GM21529 (cell line): ENCODE data around the gene ZMYND8.
"Not testable (repeated sequence)": the region's sequence is repeated elsewhere in the genome, so short reads cannot be mapped to it uniquely, and the experiment has no call there.

Source experiments
- ATAC-seq: cut with Tn5 transposase; IDR thresholded peaks from one replicate; pipeline ENCODE4 v1.9.1; 2021; ENCODE audit not compliant: unreplicated experiment

The ZMYND8 gene

DNA sequence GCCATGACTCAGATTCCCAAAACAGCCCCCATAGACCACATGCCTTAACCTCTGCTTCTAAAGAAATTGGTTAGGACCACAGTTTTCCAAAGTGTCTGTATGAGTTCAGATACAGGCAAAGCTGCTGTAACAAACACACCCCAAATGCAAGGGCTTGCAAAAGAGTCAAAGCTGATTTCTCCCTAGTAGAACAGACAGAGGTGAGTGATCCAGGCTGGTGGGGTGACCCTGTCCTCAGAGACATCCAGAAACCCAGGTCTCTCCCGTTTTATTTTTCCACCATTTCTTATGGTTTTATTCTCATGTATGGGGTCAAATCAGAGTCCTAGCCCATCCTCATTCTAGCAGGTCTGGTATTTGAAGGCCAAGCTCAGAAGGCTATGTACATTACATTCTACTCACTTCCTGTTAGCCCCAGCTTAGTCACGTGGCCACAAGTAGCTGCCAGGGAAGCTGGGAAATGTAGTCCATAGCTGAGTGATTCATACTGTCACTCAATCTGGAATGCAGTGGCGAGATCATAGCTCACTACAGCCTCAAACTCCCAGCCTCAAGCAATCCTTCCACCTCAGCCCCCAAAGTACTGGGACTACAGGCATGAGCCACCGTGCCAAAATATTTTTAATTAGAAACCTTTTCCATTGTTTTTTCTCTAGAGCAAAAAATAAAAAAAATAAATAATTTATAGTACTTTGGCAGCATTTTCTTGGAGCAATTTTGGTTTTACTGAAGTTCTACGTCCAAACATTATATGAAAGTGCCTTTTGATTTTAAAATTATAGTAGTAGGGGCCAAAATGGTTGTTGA lies 175.2 kb downstream of the ZMYND8 start:
- ATAC-seq = no peak

GRCh38 chr20:47179267-47179666 lies 177.2 kb downstream of the ZMYND8 start:
- ATAC-seq = no peak

- ATAC-seq = no peak
Observed at GRCh38 chr20:47178851-47179250, 177.6 kb downstream of the ZMYND8 start.

DNA sequence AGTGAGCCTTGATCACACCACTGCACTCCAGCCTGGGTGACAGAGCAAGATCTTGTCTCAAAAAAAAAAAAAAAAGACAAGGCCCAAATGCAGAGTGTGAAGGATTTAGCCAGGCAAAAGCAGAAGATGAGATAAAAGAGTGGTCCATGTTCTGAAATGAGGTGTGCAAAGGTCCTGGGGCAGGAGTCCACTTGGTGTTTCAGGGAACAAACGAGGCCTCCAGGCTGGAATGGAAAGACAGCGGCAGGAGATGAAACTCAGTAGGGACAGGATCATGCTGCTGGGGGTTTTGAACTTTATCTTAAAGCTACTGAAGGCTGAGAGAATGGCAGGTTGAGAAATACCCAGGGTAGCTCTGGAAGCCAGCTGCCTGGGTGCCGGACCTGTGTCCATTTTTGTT lies 178.2 kb downstream of the ZMYND8 start:
- ATAC-seq = no peak

GRCh38 chr20:47176217-47176616 lies 180.3 kb downstream of the ZMYND8 start:
- not testable (repeated sequence) for ATAC-seq

DNA sequence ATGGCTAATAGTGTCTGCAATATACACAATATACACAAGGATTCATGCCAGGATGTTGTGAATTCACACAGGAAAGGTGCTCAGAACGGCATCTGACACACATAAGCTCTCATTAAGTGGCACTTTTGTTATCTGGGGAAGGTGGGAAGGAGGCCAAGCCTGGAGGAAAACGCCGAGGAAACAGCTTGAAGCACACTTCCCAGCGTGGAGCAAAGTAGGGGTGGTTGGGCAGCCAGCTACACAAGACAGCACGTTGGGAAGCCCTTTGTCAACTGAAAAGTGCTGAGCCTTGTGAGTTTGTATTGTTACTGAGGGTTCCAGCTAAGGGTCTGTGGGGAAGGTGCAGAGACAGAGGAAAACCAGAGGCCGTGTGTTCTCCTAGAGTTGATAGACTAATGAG lies 181.0 kb downstream of the ZMYND8 start:
- ATAC-seq = no peak

- no peak for ATAC-seq
Observed at GRCh38 chr20:47174456-47175243, 181.8 kb downstream of the ZMYND8 start.

DNA sequence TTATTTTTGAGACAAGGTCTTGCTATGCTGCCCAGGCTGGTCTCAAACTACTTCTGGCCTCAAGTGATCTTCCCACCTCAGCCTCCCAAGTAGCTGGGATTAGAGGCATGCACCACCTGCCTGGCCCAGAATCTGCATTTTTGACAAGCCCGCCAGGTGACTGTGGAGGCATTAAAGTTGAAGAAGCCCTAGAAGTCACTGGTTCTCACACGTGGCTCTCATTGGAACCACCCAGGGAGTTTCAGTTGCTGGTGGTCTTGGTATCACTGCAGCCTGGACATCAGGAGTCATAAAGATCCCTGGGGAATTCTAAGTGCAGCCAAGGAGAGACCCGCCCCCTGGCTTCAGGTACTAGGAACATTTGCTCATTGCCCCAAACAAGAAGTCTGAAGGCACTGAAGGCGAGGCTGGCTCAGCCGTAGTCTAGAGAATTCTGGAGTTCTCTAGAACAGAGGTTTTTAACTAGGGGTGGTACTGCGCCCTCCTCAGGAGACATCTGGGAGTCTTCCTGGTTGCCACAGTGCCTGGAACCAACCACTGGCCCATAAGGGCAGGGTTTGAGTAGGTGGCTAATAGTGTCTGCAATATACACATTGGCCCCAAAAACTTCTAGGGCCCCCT lies 182.8 kb downstream of the ZMYND8 start:
- no peak for ATAC-seq

GRCh38 chr20:47172579-47172978 lies 183.9 kb downstream of the ZMYND8 start:
- ATAC-seq = no peak

- ATAC-seq = no peak
Observed at GRCh38 chr20:47167846-47168245, 188.7 kb downstream of the ZMYND8 start.

DNA sequence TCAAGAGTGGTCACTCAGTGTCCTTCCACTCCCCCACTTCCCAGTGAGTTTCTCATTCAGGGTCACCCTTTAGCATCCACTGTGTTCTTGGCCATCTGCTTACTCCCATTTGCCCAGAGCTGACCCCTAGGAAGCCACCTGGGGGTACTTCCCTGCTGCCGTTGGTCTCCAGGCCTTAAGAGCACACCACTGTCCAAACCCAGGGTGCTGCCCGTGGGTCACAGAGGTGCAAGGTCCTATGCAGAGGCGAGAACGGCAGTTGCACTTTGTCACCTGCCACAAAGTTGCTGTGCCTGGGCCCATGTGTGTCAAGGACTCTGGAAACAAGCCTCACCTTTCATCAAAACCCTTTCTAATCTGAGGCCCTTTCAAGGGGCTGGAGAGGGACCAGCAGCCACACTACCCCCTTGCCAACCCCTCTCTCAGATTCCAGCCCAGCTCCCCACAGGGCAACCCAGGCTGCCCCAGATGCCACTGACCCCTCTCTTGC lies 191.1 kb downstream of the ZMYND8 start:
- ATAC-seq = no peak

GRCh38 chr20:47164140-47164539 lies 192.4 kb downstream of the ZMYND8 start:
- no peak for ATAC-seq

DNA sequence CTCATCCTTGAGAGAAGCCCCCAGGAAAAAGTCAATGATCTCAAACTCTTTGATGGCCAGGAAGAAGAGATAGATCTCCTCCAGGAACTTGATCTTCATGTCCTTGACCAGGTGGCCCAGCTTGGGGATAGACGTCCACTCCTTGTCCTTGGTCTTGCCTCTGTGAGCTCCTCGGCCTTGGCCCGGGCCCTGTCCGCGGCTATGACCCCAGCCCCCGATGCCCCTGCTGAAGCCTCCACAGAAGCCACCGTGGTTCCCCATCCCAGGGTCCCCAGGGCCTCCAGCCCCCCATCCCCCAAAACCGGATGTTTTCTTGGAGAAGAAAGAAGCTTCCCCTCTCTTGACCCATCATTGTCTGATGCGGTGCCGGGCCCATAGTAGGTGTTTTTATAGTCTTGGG lies 195.1 kb downstream of the ZMYND8 start:
- ATAC-seq = no peak

DNA sequence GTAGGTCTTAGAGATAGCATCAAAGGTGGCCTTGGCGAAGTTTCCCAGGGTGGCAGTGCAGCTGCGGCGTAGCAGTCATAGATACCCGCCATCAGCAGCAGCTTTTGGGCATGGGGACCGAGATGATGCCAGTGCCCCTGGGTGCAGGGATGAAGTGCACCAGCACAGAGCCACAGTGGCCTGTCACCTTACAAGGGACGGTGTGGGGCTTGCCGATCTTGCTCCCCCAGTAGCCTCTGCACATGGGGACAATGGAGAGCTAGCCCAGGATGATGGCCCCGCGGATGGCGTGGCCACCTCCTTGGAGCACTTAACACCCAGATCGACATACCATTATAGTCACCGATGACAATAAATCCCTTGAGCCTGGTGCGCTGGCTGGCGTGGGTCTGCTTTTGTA lies 195.5 kb downstream of the ZMYND8 start:
- no peak for ATAC-seq

GRCh38 chr20:47160240-47160639 lies 196.3 kb downstream of the ZMYND8 start:
- ATAC-seq = no peak
